Neural progenitor cell (in vitro differentiated cells): ENCODE measurements around the gene NFASC.

Experiments
- CTCF ChIP-seq: fragments of 200-600 bp; sonication (generic); IDR thresholded peaks from 2 replicates; pipeline ENCODE4 v1.5.1; 2017; ENCODE audit warnings: antibody characterized with exemption, mild to moderate bottlenecking
- EZH2 ChIP-seq: fragments of 200-600 bp; sonication (generic); IDR thresholded peaks from 2 replicates; pipeline ENCODE4 v1.6.1; 2017; ENCODE audit warnings: antibody characterized with exemption, mild to moderate bottlenecking, moderate library complexity

- no peak for TF ChIP-seq EZH2
- no peak for TF ChIP-seq CTCF
Measured at GRCh38 chr1:205044741-205045140, 174.1 kb downstream of the NFASC start.
